AG09309 (cell line): ENCODE data around the gene CMTR1.

ENCODE experiments used
- DNase-seq: peaks from one replicate; pipeline ENCODE4 v3.0.0-alpha.2; 2010; ENCODE audit warnings: low read depth
- H3K4me3 ChIP-seq: 2 replicates; pipeline ENCODE4 v1.5.1; 2011; ENCODE audit warnings: mild to moderate bottlenecking, low read depth, low read length, moderate library complexity; ENCODE audit not compliant: control insufficient read depth
- TF ChIP-seq, protein P1 (sequence below): IDR thresholded peaks from 2 replicates; pipeline ENCODE4 v1.5.1; 2011; ENCODE audit warnings: mild to moderate bottlenecking, low read depth, low read length, inconsistent platforms; ENCODE audit not compliant: insufficient read depth, control insufficient read depth; ENCODE audit errors: missing control alignments

Gene CMTR1

GRCh38 chr6:37516920-37517405 lies 83.9 kb downstream of the CMTR1 start:
- no peak for DNase-seq
- no peak overlapping the region for H3K4me3 ChIP-seq
- TF ChIP-seq, protein P1, sequence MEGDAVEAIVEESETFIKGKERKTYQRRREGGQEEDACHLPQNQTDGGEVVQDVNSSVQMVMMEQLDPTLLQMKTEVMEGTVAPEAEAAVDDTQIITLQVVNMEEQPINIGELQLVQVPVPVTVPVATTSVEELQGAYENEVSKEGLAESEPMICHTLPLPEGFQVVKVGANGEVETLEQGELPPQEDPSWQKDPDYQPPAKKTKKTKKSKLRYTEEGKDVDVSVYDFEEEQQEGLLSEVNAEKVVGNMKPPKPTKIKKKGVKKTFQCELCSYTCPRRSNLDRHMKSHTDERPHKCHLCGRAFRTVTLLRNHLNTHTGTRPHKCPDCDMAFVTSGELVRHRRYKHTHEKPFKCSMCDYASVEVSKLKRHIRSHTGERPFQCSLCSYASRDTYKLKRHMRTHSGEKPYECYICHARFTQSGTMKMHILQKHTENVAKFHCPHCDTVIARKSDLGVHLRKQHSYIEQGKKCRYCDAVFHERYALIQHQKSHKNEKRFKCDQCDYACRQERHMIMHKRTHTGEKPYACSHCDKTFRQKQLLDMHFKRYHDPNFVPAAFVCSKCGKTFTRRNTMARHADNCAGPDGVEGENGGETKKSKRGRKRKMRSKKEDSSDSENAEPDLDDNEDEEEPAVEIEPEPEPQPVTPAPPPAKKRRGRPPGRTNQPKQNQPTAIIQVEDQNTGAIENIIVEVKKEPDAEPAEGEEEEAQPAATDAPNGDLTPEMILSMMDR, result no peak

- DNase-seq, result no peak
- H3K4me3 ChIP-seq, result no peak overlapping the region
- TF ChIP-seq, protein P1, result no peak
These were observed 84.4 kb downstream of the CMTR1 start for GRCh38 chr6:37517411-37517812.

DNA sequence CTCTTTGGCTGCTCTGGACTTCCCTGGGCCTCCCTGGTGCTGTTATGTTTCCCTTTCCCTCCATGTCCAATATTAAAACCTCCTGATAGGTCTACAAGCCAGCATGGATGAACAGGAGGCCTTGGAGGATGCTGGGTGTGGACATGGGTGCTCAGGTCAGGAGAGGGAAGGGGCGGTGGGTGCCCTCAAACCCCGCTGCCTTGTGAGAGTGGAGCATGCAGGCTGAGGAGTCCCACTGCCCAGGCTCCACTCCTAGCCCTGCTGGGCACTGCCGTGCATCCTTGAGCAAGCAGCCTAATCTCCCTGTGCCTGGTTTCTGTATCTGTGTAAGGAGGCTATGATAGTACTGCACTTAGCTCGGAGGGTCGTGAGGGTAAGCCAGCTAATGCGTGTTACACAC lies 85.1 kb downstream of the CMTR1 start:
- TF ChIP-seq, protein P1, result no peak
- H3K4me3 ChIP-seq, result no peak overlapping the region

GRCh38 chr6:37519461-37519860 lies 86.4 kb downstream of the CMTR1 start:
- no peak for DNase-seq
- no peak overlapping the region for H3K4me3 ChIP-seq
- TF ChIP-seq, protein P1, result no peak

More for the DNA sequence above, 85.1 kb downstream of the CMTR1 start:
- DNase-seq, result no peak

GRCh38 chr6:37520926-37521325 lies 87.9 kb downstream of the CMTR1 start:
- DNase-seq, result no peak
- TF ChIP-seq, protein P1, result no peak
- no peak overlapping the region for H3K4me3 ChIP-seq

GRCh38 chr6:37521674-37522073 lies 88.7 kb downstream of the CMTR1 start:
- TF ChIP-seq, protein P1, result no peak
- no peak for DNase-seq
- no peak overlapping the region for H3K4me3 ChIP-seq

- DNase-seq, result no peak
- TF ChIP-seq, protein P1, result no peak
- H3K4me3 ChIP-seq, result no peak overlapping the region
These were observed 89.8 kb downstream of the CMTR1 start for GRCh38 chr6:37522836-37523235.
